Naive B cell (primary cell): ENCODE measurements around the gene ZNF511. TPM values are rescaled to one million over a fixed set of nuclear protein-coding genes. Genes with fewer than 3 reads are reported as not detected.

Experiments used
- ATAC-seq, 2 donors: fragments of 150-1000 bp; cut with Tn5 transposase; 2 replicates each; pipeline ENCODE4 v1.10.0; 2021; ENCODE audit warnings: low read depth in 2 of 2, mild to moderate bottlenecking in 2 of 2, moderate library complexity in 2 of 2
- DNase-seq: peaks from one replicate; pipeline ENCODE4 v3.0.0; 2022
- H3K27ac Mint-ChIP-seq, 6 donors: one replicate each; pipeline ENCODE4 v1.8.0; 2020 to 2022; ENCODE audit warnings: mild to moderate bottlenecking in 6 of 6, mixed read lengths in 6 of 6, moderate library complexity in 5 of 6, inconsistent platforms in 2 of 6
- H3K27me3 Mint-ChIP-seq, 3 donors: one replicate each; pipeline ENCODE4 v1.8.0; 2021 to 2022; ENCODE audit warnings: mixed read lengths in 3 of 3, mild to moderate bottlenecking in 1 of 3
- H3K36me3 Mint-ChIP-seq, 2 donors: one replicate each; pipeline ENCODE4 v1.8.0; 2020 to 2022; ENCODE audit warnings: mixed read lengths in 2 of 2, inconsistent platforms in 1 of 2, mild to moderate bottlenecking in 1 of 2
- H3K4me1 Mint-ChIP-seq, 3 donors: one replicate each; pipeline ENCODE4 v1.8.0; 2020 to 2022; ENCODE audit warnings: mixed read lengths in 3 of 3, inconsistent platforms in 1 of 3, mild to moderate bottlenecking in 1 of 3, moderate library complexity in 1 of 3
- H3K4me3 Mint-ChIP-seq, 8 donors: one replicate each; pipeline ENCODE4 v1.8.0; 2020 to 2022; ENCODE audit warnings: mild to moderate bottlenecking in 8 of 8, mixed read lengths in 8 of 8, moderate library complexity in 8 of 8, inconsistent platforms in 2 of 8
- H3K9me3 Mint-ChIP-seq, 7 donors: one replicate each; pipeline ENCODE4 v1.8.0; 2020 to 2022; ENCODE audit warnings: mixed read lengths in 7 of 7, mild to moderate bottlenecking in 5 of 7, inconsistent platforms in 2 of 7, moderate library complexity in 1 of 7
- polyA plus RNA-seq, 6 donors: library from polyadenylated mRNA; unstranded; fragments of 300-500 nt; fragmentation: Illumina TruSeq; gene quantifications; one replicate each; pipeline ENCODE4 v1.2.3, GENCODE V29; 2021; ENCODE audit warnings: low read depth in 6 of 6

The ZNF511 gene
- polyA plus RNA-seq, 6 donors from 2014 or later = 60.6 to 86.0 (median 75.6) TPM

DNA sequence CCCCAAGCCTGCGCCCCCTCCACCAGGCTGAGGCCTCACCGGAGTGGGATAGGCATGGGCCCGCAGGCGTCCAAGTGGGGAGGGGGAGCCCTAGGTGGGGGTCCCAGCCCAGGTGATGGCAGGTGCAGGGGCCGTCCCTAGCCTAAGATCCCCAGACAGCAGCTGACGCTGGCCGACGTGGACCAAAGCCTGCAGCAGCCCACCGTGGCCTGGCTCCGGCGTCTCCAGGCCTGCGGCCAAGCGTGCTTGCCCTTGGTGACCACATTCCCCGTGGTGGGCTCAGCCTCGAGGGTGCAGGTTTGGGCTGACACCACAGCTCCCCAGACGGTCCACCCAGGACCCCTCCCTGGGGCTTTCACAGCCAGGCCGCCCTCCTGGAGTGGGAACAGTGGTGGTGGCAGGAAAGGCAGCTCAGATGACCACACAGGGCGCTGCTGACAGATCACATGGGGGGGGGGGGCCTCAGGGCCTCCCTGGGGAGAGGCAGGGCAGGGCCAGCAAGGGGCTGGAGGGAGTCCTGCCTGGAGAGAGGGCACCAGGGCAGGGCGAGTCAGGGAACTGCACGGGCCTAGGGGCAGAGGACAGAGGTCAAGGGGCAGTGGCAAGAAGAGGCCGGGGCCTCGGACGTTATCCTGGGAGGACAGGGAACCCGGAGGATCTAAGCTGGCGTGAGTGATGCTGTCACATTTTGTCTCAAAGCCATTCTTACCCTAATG, 31.3 kb upstream of the ZNF511 start:
- Mint-ChIP-seq H3K36me3 (peaks cover 0 to 8% of the 10 kb centered on the region in 2 donors), H3K4me1 (peaks cover 20 to 43% (median 30%) of the 10 kb centered on the region in 3 donors), H3K27me3 (no peaks in the 10 kb centered on the region), H3K9me3 (no peaks in the 10 kb centered on the region), H3K4me3 (peak overlapping the region; percentile 72 to 88 (median 86)), H3K27ac (peak overlapping the region in 4 of 6 donors; percentile 11 to 96 (median 64))
- DNase-seq = no peak
- ATAC-seq = no peak

DNA sequence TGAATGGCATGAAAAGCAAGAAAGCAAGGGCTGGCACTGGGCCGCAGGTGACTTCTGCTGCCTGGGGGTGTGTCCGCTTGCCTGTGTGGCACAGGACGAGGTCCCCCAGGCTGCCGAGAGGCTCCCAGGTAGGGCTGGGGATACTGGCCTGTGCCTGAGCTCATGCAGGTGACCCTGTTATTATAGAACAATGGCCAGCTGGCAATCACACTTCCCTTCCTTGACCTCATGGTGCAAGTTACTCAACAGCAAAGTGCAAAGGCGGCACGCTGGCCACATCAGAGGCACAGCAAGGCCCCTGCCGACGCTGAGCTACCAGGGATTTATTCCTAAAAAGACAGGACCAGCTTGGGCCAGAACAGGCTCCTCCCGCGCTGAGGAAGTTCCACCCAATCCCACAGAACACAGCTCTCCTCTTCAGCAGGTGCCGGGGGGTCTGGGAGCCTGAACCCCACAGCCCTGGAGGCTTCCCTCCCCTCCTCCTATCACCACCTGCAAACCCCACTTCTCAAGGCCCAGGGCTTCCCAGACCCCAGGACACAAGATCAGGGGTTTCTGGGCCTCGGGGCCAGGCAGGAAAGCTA, 30.6 kb upstream of the ZNF511 start:
- peak overlapping the region; percentile 81 to 94 (median 88) for H3K4me3 Mint-ChIP-seq
- no peaks in the 10 kb centered on the region for H3K9me3 Mint-ChIP-seq
- peaks cover 20 to 43% (median 30%) of the 10 kb centered on the region in 3 donors for H3K4me1 Mint-ChIP-seq
- H3K27me3 Mint-ChIP-seq = no peaks in the 10 kb centered on the region
- H3K36me3 Mint-ChIP-seq = peaks cover 0 to 8% of the 10 kb centered on the region in 2 donors
- ATAC-seq = no peak
- peak overlapping the region; percentile 41 to 99 (median 96) for H3K27ac Mint-ChIP-seq
- no peak for DNase-seq

DNA sequence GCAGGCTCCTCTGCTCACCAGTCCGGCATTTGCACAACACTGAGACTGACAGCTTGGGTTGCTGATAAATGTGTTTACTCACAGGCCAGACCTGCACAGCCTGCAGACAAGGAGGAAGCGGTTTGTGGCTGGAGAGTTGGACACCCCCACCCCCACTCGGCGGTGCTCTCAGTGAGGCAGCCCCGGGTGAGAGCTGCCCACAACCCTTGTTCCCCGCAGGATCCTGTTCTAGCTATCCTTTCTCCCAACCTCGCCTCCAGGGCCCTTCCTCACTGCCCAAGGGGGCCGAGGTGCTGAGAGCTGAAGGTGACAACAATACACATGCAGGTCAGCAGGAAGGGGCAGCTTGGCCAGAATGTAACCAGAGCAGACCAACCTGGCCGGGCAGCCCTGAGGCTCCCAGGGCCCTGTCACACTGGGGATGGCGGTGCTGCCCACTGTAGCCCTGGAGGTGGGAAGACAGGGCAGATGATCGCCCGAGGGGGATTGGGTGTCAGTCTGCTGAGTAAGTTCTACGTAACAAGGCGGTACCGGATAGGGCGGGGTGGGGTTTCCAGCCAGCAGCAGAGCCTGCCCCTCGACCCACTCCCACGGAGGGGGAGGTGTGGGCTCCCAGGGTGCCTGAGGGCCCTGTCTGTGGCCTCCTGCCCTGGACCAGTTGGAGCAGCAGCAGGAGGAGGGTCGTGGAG, 30.0 kb upstream of the ZNF511 start:
- Mint-ChIP-seq H3K36me3 (peaks cover 0 to 12% of the 10 kb centered on the region in 2 donors), H3K27me3 (no peaks in the 10 kb centered on the region), H3K4me1 (peaks cover 20 to 43% (median 30%) of the 10 kb centered on the region in 3 donors), H3K4me3 (peak overlapping the region; percentile 81 to 94 (median 88)), H3K27ac (peak overlapping the region; percentile 84 to 99 (median 96)), H3K9me3 (no peaks in the 10 kb centered on the region)
- peak; percentile 56 for DNase-seq
- peak in 1 of 2 donors; percentile 13 for ATAC-seq

DNA sequence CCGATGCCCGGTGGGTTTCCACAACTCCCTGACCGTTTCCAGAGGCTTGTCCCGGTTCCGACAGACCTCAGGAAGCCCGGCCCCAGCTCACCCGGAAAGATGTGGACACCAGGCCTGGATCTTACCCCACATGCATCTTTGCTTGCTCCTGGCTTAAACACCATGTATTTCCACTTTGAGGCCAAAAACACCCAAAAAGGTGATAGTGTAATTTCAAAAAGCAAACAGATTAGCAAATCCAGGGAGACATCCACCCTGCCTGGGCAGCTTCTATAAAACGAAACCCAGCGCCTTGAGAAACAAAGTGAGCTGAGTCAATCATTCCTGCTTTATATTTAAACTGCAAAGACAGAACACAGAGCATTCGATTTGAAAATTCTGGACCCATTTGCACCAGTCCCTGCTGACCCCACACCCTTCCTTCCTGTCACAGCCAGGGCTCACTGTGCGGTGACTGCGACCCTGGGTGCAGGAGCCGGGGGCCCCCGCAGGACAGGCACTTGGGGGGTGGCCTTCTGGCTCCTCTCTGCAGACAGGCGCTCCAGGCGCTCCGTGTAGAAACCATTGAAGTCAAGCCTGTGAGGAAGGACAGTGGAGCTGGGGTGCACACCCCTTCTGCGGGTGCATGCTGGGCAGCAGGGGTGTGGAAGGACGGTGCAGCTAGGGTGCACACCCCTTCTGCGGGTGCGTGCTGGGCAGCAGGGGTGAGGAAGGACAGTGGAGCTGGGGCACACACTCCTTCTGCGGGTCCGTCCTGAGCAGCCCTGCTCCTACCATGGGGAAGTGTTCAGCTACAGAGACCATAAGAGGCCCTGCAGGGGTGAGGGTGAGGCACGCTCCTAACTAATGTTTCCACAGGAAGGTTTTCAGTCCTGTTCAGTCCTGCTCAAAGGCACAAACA, 29.1 kb upstream of the ZNF511 start:
- ATAC-seq (no peak), DNase-seq (no peak)
- peak overlapping the region in 4 of 6 donors; percentile 38 to 68 (median 60) for H3K27ac Mint-ChIP-seq
- no peaks in the 10 kb centered on the region for H3K27me3 Mint-ChIP-seq
- peak overlapping the region in 3 of 8 donors; percentile 16 to 44 (median 18) for H3K4me3 Mint-ChIP-seq
- peaks cover 20 to 43% (median 30%) of the 10 kb centered on the region in 3 donors for H3K4me1 Mint-ChIP-seq
- H3K36me3 Mint-ChIP-seq = peaks cover 0 to 20% of the 10 kb centered on the region in 2 donors
- no peaks in the 10 kb centered on the region for H3K9me3 Mint-ChIP-seq

DNA sequence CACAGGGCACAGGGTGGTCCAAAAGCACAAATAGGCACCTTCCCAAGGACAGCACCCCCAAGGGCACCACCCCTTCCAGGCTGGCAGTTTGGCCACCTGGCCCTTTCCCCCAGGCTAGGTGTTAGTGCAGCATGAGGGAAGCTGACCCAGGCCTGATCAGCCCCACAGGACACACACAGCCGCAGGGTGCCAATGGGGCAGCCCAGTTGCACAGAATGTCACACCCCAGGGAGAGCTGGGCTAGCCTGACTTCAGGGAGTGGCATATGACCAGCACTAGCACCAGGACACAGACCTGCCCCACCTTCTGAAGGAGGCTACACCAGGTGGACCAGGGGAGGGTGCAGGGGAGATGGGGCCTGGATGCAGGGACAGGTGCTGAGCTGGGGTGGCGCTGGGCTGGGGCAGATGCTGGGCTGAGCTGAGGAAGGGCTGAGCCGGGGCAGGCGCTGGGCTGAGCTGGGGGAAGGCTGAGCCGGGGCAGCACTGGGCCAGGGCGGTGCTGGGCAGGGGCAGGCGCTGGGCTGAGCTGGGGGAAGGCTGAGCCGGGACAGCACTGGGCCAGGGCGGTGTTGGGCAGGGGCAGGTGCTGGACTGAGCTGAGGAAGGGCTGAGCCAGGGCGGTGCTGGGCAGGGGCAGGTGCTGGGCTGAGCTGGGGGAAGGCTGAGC, 28.2 kb upstream of the ZNF511 start:
- Mint-ChIP-seq H3K27me3 (no peaks in the 10 kb centered on the region), H3K36me3 (peaks cover 0 to 26% of the 10 kb centered on the region in 2 donors), H3K9me3 (no peaks in the 10 kb centered on the region), H3K27ac (no peak overlapping the region), H3K4me1 (peaks cover 17 to 33% (median 29%) of the 10 kb centered on the region in 3 donors), H3K4me3 (no peak overlapping the region)
- ATAC-seq (no peak), DNase-seq (no peak)

DNA sequence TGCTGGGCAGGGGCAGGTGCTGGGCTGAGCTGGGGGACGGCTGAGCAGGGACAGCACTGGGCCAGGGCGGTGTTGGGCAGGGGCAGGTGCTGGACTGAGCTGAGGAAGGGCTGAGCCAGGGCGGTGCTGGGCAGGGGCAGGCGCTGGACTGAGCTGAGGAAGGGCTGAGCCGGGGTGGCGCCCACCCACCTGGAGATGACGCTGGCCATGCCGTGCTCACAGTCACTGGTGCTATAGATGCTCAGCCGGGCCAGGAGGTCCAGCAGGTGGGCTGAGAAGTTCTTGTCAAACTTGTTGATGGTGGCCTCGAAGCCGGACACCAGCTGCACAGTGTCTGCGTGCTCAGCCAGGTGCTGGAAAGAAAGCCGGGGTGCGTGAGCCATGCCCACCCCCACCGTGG, 27.6 kb upstream of the ZNF511 start:
- H3K27ac Mint-ChIP-seq = peak overlapping the region in 1 of 6 donors; percentile 62
- H3K9me3 Mint-ChIP-seq = no peaks in the 10 kb centered on the region
- peaks cover 0 to 31% of the 10 kb centered on the region in 2 donors for H3K36me3 Mint-ChIP-seq
- H3K4me3 Mint-ChIP-seq = no peak overlapping the region
- peaks cover 17 to 32% (median 23%) of the 10 kb centered on the region in 3 donors for H3K4me1 Mint-ChIP-seq
- no peaks in the 10 kb centered on the region for H3K27me3 Mint-ChIP-seq
- DNase-seq = no peak
- ATAC-seq = no peak

DNA sequence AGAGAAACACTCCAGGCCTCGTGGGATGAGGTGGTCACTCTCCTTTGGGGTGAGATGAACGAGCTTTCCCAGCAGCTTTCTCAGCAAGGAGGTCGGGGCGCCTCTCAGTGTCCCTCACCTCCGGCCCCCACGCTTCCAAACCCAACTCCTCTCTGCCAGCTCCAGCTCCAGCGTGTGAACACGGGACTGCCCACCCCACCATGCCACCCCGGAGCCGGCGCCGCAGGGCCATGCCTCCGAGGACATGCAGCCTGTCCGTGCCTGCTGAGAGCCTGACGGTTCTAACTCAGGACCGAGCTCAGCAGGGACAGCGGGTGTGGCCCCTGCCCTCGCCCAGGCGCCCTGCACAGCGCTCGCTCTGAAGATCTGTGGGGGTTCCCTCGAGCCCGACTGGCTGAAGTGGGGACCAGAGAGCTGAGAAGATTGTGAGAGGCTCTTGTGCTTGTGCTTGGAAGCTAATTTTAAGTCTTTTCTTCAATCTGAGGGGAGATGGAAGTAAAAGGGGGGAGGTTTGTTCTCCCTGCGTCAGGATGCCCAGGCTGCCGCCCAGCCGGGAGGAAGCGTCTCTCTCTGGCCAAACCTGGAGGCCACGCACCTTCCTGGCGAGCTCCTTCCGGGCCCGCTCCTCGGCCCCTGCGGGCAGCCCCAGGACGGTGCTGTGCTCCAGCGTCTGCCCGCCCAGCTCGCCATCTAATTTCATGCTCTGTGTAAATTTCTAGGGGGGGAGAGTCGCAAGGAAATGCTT, 26.9 kb upstream of the ZNF511 start:
- Mint-ChIP-seq H3K27me3 (no peaks in the 10 kb centered on the region), H3K36me3 (peaks cover 6 to 39% of the 10 kb centered on the region in 2 donors), H3K4me3 (no peak overlapping the region), H3K9me3 (no peaks in the 10 kb centered on the region), H3K4me1 (peaks cover 17 to 34% (median 23%) of the 10 kb centered on the region in 3 donors), H3K27ac (no peak overlapping the region)
- ATAC-seq (no peak), DNase-seq (no peak)

DNA sequence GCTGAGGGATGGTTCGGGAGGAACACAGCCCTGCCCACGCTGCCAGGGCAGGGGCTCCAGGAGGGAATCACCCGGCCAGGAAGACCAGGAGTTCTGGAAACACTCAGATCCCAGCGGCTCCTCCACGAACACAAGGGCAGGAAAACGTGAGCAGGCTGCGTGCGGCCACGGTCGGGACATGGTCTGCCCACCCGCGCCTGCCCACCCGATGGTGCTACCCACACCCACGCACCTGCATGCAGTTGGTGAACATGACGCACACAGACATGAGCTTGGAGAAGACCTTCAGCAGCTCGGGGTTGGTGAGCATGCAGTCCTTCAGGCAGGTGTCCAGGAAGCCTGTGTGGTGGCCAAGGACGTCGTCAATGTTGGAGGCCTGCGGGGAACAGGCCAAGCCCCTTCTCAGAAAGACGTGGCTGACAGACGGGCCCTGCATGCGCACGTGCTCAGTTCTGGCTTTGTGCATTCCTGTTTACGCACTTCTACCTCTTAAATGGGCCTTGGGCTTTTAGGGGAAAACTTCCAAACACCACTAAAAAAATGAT, 25.8 kb upstream of the ZNF511 start:
- H3K36me3 Mint-ChIP-seq = peaks cover 9 to 42% of the 10 kb centered on the region in 2 donors
- DNase-seq (no peak), ATAC-seq (no peak)
- peaks cover 17 to 29% (median 19%) of the 10 kb centered on the region in 3 donors for H3K4me1 Mint-ChIP-seq
- no peaks in the 10 kb centered on the region for H3K9me3 Mint-ChIP-seq
- no peak overlapping the region for H3K4me3 Mint-ChIP-seq
- H3K27me3 Mint-ChIP-seq = no peaks in the 10 kb centered on the region
- H3K27ac Mint-ChIP-seq = no peak overlapping the region

DNA sequence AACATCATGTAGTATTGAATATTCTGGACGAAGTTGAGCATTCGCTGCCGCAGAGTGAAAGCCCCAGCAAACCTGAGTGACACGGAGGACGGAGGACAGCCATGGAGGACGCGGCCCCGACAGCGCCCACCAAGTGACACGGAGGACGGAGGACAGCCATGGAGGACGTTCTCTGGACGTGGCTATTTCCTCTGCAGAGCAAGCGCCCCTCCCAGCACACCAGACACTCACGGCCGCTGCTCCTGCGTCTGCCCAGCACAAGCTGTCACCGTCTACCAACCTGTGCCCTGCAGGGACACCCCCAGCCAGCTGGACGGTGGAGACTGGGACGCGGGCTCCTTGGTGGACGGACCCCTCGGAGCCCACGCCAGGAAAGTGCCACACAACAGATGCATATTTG, 24.8 kb upstream of the ZNF511 start:
- no peaks in the 10 kb centered on the region for H3K27me3 Mint-ChIP-seq
- no peaks in the 10 kb centered on the region for H3K9me3 Mint-ChIP-seq
- DNase-seq (no peak), ATAC-seq (no peak)
- peaks cover 8 to 19% (median 9%) of the 10 kb centered on the region in 3 donors for H3K4me1 Mint-ChIP-seq
- H3K36me3 Mint-ChIP-seq = peaks cover 9 to 47% of the 10 kb centered on the region in 2 donors
- H3K4me3 Mint-ChIP-seq = peak overlapping the region in 2 of 8 donors; percentile 52 to 66
- H3K27ac Mint-ChIP-seq = peak overlapping the region in 1 of 6 donors; percentile 36

DNA sequence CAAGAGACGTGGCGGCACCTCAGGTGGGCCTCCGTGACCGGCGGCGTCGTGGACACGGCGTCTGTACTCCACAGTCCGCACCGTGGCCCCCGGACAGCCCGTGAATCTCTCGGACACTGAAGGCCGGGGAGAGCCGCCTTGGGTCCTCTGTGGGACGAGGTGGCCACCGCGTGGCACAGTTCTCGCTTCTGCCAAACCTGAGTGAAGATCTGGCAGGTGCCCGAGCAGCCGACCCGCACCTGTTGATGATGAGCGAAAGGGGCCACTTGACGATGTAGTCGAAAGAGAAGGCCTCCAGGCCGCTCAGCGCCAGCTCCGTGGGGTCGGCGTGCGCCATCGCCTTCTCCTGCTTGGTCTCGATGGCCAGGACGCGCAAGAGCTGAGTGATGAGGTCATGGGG, 23.5 kb upstream of the ZNF511 start:
- ATAC-seq (no peak), DNase-seq (no peak)
- Mint-ChIP-seq H3K36me3 (peaks cover 9 to 49% of the 10 kb centered on the region in 2 donors), H3K9me3 (peaks cover 0 to 2% (median 0%) of the 10 kb centered on the region in 7 donors), H3K27ac (peak overlapping the region in 1 of 6 donors; percentile 32), H3K4me1 (peaks cover 3 to 10% (median 4%) of the 10 kb centered on the region in 3 donors), H3K4me3 (no peak overlapping the region), H3K27me3 (no peaks in the 10 kb centered on the region)

DNA sequence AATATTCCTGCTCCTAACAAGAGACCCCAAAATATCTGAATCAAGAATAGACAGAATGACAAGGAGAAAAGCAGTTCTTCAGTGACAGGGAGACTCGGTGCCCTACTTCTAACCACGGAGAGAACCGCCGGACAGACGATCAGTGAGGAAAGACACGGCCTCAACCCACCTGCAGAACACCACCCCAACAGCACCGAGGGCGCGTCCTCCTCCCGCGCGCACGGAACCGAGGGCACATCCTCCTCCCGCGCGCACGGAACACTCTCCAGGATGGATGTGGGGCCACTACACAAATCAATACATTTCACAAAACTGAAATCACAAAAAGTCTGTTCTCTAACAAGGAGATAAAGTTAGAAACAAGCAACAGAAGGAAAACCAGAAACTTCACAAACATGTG, 22.3 kb upstream of the ZNF511 start:
- Mint-ChIP-seq H3K27me3 (no peaks in the 10 kb centered on the region), H3K4me1 (peaks cover 0 to 10% (median 4%) of the 10 kb centered on the region in 3 donors), H3K36me3 (peaks cover 9 to 49% of the 10 kb centered on the region in 2 donors), H3K27ac (peak overlapping the region in 1 of 6 donors; percentile 39), H3K4me3 (no peak overlapping the region), H3K9me3 (peaks cover 0 to 2% (median 0%) of the 10 kb centered on the region in 7 donors)
- ATAC-seq = no peak
- no peak for DNase-seq
